Right hindlimb (tissue), 1 donor: Measurements from ENCODE around the gene GAPDHS.

Experiments
- DNase-seq: peaks from one replicate; pipeline ENCODE4 v3.0.0-alpha.2; 2018

Gene GAPDHS

DNA sequence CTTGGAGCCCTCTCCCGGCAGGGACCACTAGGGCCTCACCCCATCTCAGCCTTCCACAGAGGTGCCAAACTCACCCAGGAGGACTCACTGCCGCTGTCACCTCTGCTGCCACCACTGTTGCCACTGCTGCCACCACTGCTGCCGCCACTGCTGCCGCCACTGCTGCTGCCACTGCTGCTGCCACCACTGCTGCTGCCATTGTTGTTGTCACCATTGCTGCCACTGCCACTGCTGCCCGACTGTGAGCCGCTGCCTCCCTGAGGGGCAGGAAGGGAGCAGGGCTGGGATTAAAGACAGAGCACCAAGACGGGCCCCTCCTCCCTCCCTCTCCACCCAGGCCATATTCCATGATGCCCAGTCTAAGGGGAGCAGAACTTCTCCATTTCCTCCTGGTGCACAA lies 21.9 kb upstream of the GAPDHS start:
- no peak for DNase-seq

- no peak for DNase-seq
These were observed 20.2 kb upstream of the GAPDHS start for GRCh38 chr19:35512831-35513627.

DNA sequence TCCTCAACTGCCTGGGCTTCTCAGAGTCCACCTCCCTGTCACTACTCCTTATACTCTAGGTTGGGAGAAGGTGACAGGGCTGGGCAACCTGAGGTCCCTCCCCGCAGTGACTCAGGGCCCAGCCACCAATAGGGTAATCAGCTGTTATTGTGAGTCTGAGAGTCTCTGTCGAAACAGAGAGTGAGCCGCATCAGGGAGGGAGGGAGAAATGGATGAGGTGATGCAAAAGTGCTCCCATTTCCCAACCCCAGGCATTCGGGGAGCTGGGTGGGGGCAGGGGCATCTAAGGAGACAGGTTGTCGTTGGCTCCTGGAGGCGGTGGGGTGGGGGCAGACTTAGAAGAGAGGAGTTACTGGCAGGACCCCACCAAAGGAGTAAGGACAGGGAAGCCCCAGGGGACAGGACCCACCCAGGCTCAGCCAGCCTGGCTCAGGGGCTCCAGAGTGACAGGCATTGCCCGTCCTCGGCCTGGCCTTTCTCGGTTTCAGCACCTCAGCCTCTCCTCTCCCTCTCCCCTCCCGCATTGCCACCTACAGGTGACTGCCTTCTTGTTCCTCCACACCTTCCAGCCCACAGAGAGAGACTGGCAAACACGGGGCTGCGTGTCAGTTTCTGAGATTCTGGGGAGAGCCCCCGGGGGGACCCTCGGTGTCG lies 19.5 kb upstream of the GAPDHS start, which contains the start of gene DMKN:
Gene DMKN (minus strand): TSS at position 22 of the 654 bp plus-strand sequence. CDS start 174 bp downstream, outside the sequence.
- no peak for DNase-seq

DNA sequence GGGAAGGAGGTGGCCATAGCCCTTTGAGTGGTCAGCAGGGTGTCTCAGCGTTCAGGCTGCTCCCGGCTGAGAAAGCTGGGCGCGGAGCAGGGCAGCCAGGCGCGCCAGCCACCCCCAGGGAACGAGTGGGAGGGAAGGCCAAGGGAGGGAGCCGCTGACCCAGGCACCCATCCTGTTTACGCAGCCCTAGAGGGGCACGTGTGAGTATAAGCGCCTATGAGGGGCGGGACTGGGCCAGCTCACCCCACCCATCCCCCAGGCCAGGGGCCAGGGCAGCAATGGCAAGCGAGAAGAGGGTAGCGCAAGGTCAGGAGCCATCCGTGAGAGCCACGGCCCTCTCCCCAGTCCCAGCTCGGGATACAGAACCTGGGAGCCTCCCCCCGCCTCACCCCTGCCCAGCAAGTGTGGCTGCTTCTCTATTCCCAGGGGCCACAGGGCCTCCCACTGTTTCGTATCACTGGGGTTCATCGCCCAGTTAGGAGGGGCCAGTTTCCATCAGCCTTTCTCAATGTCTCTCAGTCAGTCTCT lies 18.9 kb upstream of the GAPDHS start:
- DNase-seq: no peak

- DNase-seq: no peak
These were observed 16.9 kb upstream of the GAPDHS start for GRCh38 chr19:35516310-35516709.

GRCh38 chr19:35517342-35517741 lies 15.9 kb upstream of the GAPDHS start:
- no peak for DNase-seq

- no peak for DNase-seq
These were observed 14.9 kb upstream of the GAPDHS start for GRCh38 chr19:35518313-35518712.

DNA sequence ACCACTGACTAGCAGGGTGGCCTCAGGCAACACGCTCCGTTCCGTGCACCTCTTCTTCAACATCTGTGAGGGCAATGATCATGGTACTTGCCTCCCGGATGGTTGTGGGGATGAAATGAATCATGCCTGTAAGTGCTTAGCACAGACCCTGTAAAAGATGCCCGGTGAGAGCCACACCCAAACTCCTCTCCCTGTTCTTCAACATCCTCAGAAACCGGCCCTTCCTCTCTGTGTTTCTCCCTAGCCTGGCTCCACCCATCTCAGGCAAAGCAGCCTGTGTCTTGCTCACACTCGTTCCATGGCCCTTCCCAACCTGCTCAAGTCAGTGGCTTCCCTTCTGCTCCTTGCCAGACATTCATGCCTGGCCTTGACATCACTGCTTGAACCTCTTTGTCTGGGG lies 14.0 kb upstream of the GAPDHS start:
- DNase-seq: no peak

- no peak for DNase-seq
These were observed 12.0 kb upstream of the GAPDHS start for GRCh38 chr19:35521124-35521743.

DNA sequence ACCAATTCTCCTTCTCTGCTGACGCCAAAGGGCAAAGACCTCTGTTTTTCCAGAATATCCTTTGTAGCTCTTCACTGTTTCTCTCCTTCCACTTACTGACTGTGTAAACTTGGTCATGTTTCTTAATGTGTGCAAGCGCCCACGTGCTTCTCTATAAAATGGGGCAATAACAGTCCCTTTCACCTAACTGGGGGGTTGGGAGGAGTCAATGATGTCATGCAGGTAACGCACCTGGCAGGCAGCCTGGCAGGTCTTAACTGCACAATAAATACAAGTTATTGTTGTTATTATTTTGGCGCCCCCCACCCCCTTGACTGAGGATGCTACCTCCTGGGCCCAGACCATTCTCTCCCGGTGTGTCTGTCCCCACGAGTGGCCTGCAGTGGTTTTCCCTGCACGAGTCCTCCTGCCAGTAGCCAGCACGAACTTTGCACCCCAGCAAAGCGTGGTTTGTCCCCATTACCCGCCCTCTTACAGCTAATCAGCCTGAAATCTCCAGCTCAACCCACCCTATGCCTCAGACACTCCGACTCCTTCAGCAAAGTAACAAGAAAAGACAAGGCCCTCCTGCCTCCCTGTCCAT lies 10.4 kb upstream of the GAPDHS start:
- DNase-seq: no peak

GRCh38 chr19:35524181-35524837 lies 8.9 kb upstream of the GAPDHS start:
- no peak for DNase-seq

DNA sequence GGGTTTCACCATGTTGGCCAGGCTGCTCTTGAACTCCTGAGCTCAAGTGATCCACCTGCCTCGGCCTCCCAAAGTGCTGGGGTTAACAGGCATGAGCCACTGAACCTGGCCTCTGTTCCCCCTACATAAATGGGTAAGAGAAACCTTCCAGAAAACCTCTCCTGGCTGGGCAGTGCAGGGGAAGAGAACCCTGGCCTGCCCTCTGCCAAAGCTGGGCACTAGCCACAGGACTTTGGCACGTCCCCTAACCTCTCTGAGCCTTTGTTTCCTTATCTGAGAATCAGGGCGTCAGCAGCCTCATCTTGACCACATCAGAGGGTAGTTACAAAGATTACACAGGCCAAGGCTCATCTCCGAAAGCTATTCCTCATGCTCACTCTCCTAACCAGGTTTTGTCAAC lies 7.4 kb upstream of the GAPDHS start:
- DNase-seq: no peak

- no peak for DNase-seq
These were observed 4.8 kb upstream of the GAPDHS start, which contains the start of gene SBSN for GRCh38 chr19:35528218-35529038. Gene SBSN, minus strand, starts transcription at chr19:35528311. Its CDS starts 30 bp downstream, at chr19:35528281.

DNA sequence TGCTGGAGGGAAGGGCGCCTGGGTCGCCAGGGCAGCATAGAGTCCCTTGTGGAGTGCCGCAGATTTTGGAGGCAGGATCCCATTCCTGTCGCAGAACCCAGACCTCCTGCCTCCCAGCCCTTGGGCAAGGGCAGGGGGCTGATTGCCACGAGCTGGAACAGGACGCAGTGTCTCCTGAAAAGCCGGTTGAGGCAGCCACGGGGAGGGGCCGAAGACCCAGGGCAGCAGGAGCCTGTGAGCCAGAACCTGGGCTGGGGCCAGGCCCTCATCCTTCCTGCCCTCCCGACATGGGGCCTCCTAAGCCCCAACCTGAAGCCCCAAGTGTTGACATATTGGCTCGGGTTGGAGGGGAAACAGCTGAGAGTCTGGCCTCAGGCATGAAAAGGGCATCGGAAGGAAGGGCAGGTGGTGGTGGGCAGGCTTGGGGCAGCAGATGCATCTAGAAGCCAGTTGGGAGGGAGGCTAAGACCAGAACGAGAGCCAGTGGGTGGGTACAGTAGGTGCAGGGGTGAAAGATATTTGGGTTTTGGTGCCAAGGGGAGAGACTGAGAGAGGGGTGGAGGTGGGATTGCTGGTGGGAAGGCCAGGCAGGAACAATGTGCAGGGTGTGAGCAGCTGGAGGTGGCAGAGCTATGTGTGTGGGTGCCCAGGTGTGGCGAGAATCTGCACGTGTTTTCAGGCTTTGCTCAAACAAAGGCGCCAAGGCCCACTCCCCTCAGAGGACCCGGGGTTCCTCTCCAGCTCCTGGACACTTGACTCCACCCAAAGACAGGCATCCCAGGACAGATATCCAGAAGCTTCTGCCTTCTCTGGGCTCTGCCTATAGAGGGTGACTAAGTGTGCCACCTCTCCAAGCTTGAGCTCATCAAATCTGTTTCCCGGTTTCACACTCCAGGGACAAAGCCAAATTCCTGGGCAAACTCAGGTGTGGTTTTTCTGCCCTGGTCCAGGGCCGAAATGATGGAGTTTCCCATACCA lies 3.7 kb upstream of the GAPDHS start:
- no peak for DNase-seq

DNA sequence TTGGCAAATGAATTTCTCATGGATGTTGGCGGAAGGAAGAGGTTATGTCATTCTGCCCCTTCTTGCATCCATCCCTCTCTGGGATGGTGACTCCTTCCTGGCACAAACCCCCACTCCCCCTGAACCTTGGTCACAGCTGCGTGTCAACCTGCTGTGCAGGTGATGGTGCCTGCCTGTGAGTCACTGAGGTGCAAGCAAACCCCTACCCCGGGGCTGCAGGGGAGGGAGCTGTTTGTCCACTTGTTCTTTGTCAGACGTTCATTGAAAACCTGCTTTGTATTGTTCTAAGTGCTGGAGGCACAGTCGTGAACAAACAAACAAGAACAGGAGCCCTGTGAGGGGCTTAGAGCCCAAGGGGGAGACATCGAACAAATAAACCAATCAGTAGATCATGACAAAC lies 2.0 kb upstream of the GAPDHS start:
- DNase-seq: no peak

GRCh38 chr19:35533822-35534392 lies 651 bp downstream of the GAPDHS start:
- DNase-seq: no peak

- DNase-seq: no peak
These were observed 1.7 kb downstream of the GAPDHS start for GRCh38 chr19:35534803-35535480.

DNA sequence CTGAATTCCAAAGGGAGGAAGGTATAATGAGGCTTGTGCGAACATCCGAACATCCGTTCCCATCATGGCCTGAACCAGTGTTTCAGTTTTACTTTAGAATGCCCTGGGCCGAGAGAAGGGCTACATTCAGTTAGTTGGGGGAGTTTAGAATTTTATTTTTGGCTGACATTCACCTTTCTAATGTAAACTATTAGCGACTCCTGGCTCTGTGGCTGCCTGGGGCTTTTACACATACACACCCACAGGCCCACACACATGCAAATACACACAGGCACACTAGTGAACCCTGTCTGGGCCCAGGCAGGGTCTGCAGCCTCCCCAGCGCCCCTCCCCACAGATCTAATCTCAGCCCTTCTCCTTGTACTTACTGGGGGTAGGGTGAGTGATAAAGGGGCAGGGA lies 6.1 kb downstream of the GAPDHS start:
- DNase-seq: no peak

DNA sequence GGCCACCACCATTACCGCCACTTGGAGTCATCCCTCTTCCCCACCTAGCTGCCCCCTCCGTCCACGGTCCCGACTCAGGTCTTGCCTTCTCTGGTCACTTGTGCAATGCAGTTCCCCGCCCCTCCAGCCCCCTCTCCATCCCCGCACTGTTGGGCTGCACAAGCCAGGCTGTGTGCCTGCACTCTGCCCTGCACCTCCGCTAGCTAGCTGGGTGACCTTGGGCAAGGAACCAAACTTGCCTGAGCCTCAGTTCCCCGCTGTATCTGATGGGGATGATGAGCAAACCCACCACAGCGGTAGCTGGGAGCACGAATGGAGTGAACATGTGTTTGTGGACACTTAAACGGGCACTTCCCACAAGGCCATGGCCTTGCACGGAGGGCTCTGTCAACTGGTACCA lies 6.6 kb downstream of the GAPDHS start:
- no peak for DNase-seq
